SK-N-SH (cell line): ENCODE measurements around the gene FBN1.

ENCODE experiments used
- TF ChIP-seq, protein P1 (sequence below): fragments of 200-600 bp; sonication (generic); IDR thresholded peaks from 2 replicates; pipeline ENCODE4 v1.6.1; 2017; ENCODE audit warnings: antibody characterized with exemption, mild to moderate bottlenecking, moderate library complexity
- TF ChIP-seq, protein P2 (sequence below): IDR thresholded peaks from 2 replicates; pipeline ENCODE4 v1.4.0; 2012; ENCODE audit warnings: low read depth, borderline replicate concordance
- TF ChIP-seq, protein P3 (sequence below): fragments of 150-350 bp; IDR thresholded peaks from 2 replicates; pipeline ENCODE4 v1.6.1; 2017; ENCODE audit warnings: antibody characterized with exemption, low read length, low read depth, borderline replicate concordance
- TF ChIP-seq, protein P4 (sequence below): IDR thresholded peaks from 2 replicates; pipeline ENCODE4; 2012

DNA sequence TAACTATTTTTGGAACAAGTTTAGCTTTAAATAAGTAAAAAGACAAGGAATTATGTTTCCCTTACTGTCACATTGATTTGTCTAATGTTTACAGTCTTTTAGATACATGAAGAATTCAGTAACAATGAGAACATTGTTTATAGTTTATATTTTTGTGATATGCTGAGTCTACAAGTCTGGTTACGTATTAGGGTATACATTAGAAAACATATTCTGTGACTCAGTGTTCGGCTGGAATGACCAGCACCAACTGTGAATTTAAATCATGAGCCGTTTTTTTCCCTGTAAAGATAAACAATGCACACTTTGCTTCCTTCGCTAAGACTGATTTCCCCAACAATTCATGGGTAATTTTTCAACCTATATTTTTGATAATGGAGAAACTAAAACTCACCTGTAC, 182.8 kb downstream of the FBN1 start:
- TF ChIP-seq, protein P1, sequence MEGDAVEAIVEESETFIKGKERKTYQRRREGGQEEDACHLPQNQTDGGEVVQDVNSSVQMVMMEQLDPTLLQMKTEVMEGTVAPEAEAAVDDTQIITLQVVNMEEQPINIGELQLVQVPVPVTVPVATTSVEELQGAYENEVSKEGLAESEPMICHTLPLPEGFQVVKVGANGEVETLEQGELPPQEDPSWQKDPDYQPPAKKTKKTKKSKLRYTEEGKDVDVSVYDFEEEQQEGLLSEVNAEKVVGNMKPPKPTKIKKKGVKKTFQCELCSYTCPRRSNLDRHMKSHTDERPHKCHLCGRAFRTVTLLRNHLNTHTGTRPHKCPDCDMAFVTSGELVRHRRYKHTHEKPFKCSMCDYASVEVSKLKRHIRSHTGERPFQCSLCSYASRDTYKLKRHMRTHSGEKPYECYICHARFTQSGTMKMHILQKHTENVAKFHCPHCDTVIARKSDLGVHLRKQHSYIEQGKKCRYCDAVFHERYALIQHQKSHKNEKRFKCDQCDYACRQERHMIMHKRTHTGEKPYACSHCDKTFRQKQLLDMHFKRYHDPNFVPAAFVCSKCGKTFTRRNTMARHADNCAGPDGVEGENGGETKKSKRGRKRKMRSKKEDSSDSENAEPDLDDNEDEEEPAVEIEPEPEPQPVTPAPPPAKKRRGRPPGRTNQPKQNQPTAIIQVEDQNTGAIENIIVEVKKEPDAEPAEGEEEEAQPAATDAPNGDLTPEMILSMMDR, result no peak
- TF ChIP-seq, protein P2, sequence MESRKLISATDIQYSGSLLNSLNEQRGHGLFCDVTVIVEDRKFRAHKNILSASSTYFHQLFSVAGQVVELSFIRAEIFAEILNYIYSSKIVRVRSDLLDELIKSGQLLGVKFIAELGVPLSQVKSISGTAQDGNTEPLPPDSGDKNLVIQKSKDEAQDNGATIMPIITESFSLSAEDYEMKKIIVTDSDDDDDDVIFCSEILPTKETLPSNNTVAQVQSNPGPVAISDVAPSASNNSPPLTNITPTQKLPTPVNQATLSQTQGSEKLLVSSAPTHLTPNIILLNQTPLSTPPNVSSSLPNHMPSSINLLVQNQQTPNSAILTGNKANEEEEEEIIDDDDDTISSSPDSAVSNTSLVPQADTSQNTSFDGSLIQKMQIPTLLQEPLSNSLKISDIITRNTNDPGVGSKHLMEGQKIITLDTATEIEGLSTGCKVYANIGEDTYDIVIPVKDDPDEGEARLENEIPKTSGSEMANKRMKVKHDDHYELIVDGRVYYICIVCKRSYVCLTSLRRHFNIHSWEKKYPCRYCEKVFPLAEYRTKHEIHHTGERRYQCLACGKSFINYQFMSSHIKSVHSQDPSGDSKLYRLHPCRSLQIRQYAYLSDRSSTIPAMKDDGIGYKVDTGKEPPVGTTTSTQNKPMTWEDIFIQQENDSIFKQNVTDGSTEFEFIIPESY, result no peak
- TF ChIP-seq, protein P3, sequence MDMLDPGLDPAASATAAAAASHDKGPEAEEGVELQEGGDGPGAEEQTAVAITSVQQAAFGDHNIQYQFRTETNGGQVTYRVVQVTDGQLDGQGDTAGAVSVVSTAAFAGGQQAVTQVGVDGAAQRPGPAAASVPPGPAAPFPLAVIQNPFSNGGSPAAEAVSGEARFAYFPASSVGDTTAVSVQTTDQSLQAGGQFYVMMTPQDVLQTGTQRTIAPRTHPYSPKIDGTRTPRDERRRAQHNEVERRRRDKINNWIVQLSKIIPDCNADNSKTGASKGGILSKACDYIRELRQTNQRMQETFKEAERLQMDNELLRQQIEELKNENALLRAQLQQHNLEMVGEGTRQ, result no peak
- TF ChIP-seq, protein P4, sequence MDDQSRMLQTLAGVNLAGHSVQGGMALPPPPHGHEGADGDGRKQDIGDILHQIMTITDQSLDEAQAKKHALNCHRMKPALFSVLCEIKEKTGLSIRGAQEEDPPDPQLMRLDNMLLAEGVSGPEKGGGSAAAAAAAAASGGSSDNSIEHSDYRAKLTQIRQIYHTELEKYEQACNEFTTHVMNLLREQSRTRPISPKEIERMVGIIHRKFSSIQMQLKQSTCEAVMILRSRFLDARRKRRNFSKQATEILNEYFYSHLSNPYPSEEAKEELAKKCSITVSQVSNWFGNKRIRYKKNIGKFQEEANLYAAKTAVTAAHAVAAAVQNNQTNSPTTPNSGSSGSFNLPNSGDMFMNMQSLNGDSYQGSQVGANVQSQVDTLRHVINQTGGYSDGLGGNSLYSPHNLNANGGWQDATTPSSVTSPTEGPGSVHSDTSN, result no peak
